Common myeloid progenitor, CD34-positive (primary cell): ENCODE measurements around the gene ATP5ME.
"Not testable (repeated sequence)": the region's sequence is repeated elsewhere in the genome, so short reads cannot be mapped to it uniquely, and the experiment has no call there.

Source experiments
- CTCF ChIA-PET: fragments of 350-600 bp; sonication (Branson Sonifier 250); formaldehyde crosslinking; loops from one replicate; lab custom pipeline; 2021; ENCODE audit warnings: antibody characterized with exemption; lab: Charles Lee
- POLR2A ChIA-PET: fragments of 350-600 bp; sonication (Branson Sonifier 250); formaldehyde crosslinking; loops from one replicate; lab custom pipeline; 2021; ENCODE audit warnings: antibody characterized with exemption; lab: Charles Lee
- DNase-seq, 3 donors: peaks; one replicate each; pipeline versions ENCODE4 v3.0.0 to v3.0.0-alpha.2; 2013
- H3K27ac ChIP-seq, 2 experiments: 1 replicate in 1 of 2; 2 replicates in 1 of 2; pipeline ENCODE4 v1.7.0; 2013; ENCODE audit warnings: inconsistent platforms in 2 of 2, low read length in 2 of 2, mild to moderate bottlenecking in 2 of 2, low read depth in 1 of 2, moderate library complexity in 1 of 2; ENCODE audit not compliant: severe bottlenecking in 2 of 2, insufficient read depth in 1 of 2, poor library complexity in 1 of 2
- H3K27me3 ChIP-seq, 5 experiments: replicated peaks in 2 of 5; 1 replicate in 3 of 5; 2 replicates in 2 of 5; pipeline versions ENCODE4 v1.6.1 to v1.7.0; 2013; ENCODE audit warnings: low read length in 4 of 5, mild to moderate bottlenecking in 2 of 5, moderate library complexity in 2 of 5, inconsistent platforms in 1 of 5; ENCODE audit not compliant: insufficient read depth in 5 of 5, control insufficient read depth in 4 of 5
- H3K36me3 ChIP-seq, 4 experiments: 1 replicate in 2 of 4; 2 replicates in 2 of 4; pipeline versions ENCODE4 v1.6.1 to v1.7.0; 2013; ENCODE audit warnings: low read length in 3 of 4, control low read depth in 1 of 4, mild to moderate bottlenecking in 1 of 4; ENCODE audit not compliant: control insufficient read depth in 4 of 4, insufficient read depth in 4 of 4
- H3K4me1 ChIP-seq, 4 experiments: 1 replicate in 3 of 4; 2 replicates in 1 of 4; pipeline versions ENCODE4 v1.6.1 to v1.7.1; 2013; ENCODE audit warnings: low read length in 3 of 4, mild to moderate bottlenecking in 3 of 4, control low read depth in 1 of 4, inconsistent platforms in 1 of 4, moderate library complexity in 1 of 4; ENCODE audit not compliant: control insufficient read depth in 4 of 4, insufficient read depth in 4 of 4; ENCODE audit errors: control extremely low read depth in 1 of 4
- H3K4me3 ChIP-seq, 7 experiments: 1 replicate in 4 of 7; 2 replicates in 3 of 7; pipeline versions ENCODE4 v1.5.1 to v1.7.0; 2013; ENCODE audit warnings: mild to moderate bottlenecking in 7 of 7, low read length in 6 of 7, moderate library complexity in 6 of 7, inconsistent platforms in 2 of 7, low read depth in 2 of 7, control low read depth in 1 of 7; ENCODE audit not compliant: insufficient read depth in 4 of 7, control insufficient read depth in 1 of 7; ENCODE audit errors: extremely low read depth in 1 of 7
- H3K9me3 ChIP-seq, 5 experiments: 1 replicate in 4 of 5; 2 replicates in 1 of 5; pipeline versions ENCODE4 v1.6.1 to v1.7.1; 2013; ENCODE audit warnings: low read length in 4 of 5, mild to moderate bottlenecking in 2 of 5, inconsistent platforms in 1 of 5, low read depth in 1 of 5, moderate library complexity in 1 of 5; ENCODE audit not compliant: control insufficient read depth in 4 of 5, insufficient read depth in 2 of 5; ENCODE audit errors: control extremely low read depth in 1 of 5
- WGBS: methylation state at CpG from one replicate; pipeline ENCODE4 v1.1.5; 2013; ENCODE audit not compliant: insufficient coverage; 5-methylcytosine and 5-hydroxymethylcytosine counted together

ATP5ME gene

GRCh38 chr4:637536-638280 lies 36.4 kb downstream of the ATP5ME start:
- DNase-seq = no peak
- 81% methylated on average over 30 of the region's 32 CpGs for WGBS

GRCh38 chr4:636628-637159 lies 37.4 kb downstream of the ATP5ME start:
- Histone ChIP-seq H3K36me3 (no peaks in the 10 kb centered on the region), H3K27ac (no peak overlapping the region), H3K4me3 (no peak overlapping the region), H3K4me1 (no peaks in the 10 kb centered on the region), H3K27me3 (peaks cover 0 to 36% (median 3%) of the 10 kb centered on the region in 5 experiments), H3K9me3 (peaks cover 0 to 10% (median 6%) of the 10 kb centered on the region in 5 experiments)
- CTCF ChIA-PET = no interaction called here
- POLR2A ChIA-PET = no interaction called here
- 86% methylated on average over 9 of the region's 13 CpGs for WGBS
- no peak for DNase-seq

More at GRCh38 chr4:637536-638280, 36.4 kb downstream of the ATP5ME start:
- H3K9me3 ChIP-seq = peaks cover 0 to 5% (median 3%) of the 10 kb centered on the region in 5 experiments
- H3K4me3 ChIP-seq = no peak overlapping the region
- no peak overlapping the region for H3K27ac ChIP-seq
- H3K4me1 ChIP-seq = no peaks in the 10 kb centered on the region
- ChIA-PET POLR2A (no interaction called here), CTCF (no interaction called here)
- peaks cover 0 to 36% (median 3%) of the 10 kb centered on the region in 5 experiments for H3K27me3 ChIP-seq
- no peaks in the 10 kb centered on the region for H3K36me3 ChIP-seq

GRCh38 chr4:635851-636627 lies 38.0 kb downstream of the ATP5ME start:
- Histone ChIP-seq H3K27ac (no peak overlapping the region), H3K36me3 (no peaks in the 10 kb centered on the region), H3K9me3 (peaks cover 0 to 13% (median 6%) of the 10 kb centered on the region in 5 experiments), H3K4me3 (no peak overlapping the region), H3K4me1 (no peaks in the 10 kb centered on the region), H3K27me3 (peaks cover 0 to 36% (median 3%) of the 10 kb centered on the region in 5 experiments)
- DNase-seq = no peak
- ChIA-PET CTCF (no interaction called here), POLR2A (no interaction called here)
- 96% methylated on average over 14 of the region's 22 CpGs for WGBS

GRCh38 chr4:635066-635835 lies 38.8 kb downstream of the ATP5ME start:
- H3K9me3 ChIP-seq = peaks cover 0 to 12% (median 6%) of the 10 kb centered on the region in 5 experiments
- peaks cover 0 to 36% (median 3%) of the 10 kb centered on the region in 5 experiments for H3K27me3 ChIP-seq
- H3K27ac ChIP-seq, H3K4me3 ChIP-seq, H3K36me3 ChIP-seq, H3K4me1 ChIP-seq, CTCF ChIA-PET, POLR2A ChIA-PET, DNase-seq: not testable (repeated sequence)
- WGBS = 93% methylated on average over 45 of the region's 46 CpGs

GRCh38 chr4:634599-634985 lies 39.5 kb downstream of the ATP5ME start:
- POLR2A ChIA-PET = no interaction called here
- Histone ChIP-seq H3K4me1 (no peaks in the 10 kb centered on the region), H3K9me3 (peaks cover 0 to 12% (median 6%) of the 10 kb centered on the region in 5 experiments), H3K4me3 (no peak overlapping the region), H3K27ac (no peak overlapping the region), H3K27me3 (peaks cover 0 to 36% (median 3%) of the 10 kb centered on the region in 5 experiments), H3K36me3 (no peaks in the 10 kb centered on the region)
- 83% methylated on average over 18 of the region's 23 CpGs for WGBS
- DNase-seq = no peak
- CTCF ChIA-PET = no interaction called here

GRCh38 chr4:633976-634598 lies 40.0 kb downstream of the ATP5ME start:
- Histone ChIP-seq H3K4me1 (no peaks in the 10 kb centered on the region), H3K27ac (no peak overlapping the region), H3K4me3 (no peak overlapping the region), H3K36me3 (no peaks in the 10 kb centered on the region), H3K9me3 (peaks cover 0 to 12% (median 6%) of the 10 kb centered on the region in 5 experiments), H3K27me3 (peaks cover 0 to 33% (median 3%) of the 10 kb centered on the region in 5 experiments)
- CTCF ChIA-PET = no interaction called here
- POLR2A ChIA-PET = no interaction called here
- no peak for DNase-seq
- 82% methylated on average over 9 of the region's 15 CpGs for WGBS
